Glomerular visceral epithelial cell (primary cell): ENCODE measurements around the gene INTS15.

Experiments used
- DNase-seq: peaks from one replicate; pipeline ENCODE4 v3.0.0-alpha.2; 2016; ENCODE audit errors: extremely low spot score

INTS15 gene

DNA sequence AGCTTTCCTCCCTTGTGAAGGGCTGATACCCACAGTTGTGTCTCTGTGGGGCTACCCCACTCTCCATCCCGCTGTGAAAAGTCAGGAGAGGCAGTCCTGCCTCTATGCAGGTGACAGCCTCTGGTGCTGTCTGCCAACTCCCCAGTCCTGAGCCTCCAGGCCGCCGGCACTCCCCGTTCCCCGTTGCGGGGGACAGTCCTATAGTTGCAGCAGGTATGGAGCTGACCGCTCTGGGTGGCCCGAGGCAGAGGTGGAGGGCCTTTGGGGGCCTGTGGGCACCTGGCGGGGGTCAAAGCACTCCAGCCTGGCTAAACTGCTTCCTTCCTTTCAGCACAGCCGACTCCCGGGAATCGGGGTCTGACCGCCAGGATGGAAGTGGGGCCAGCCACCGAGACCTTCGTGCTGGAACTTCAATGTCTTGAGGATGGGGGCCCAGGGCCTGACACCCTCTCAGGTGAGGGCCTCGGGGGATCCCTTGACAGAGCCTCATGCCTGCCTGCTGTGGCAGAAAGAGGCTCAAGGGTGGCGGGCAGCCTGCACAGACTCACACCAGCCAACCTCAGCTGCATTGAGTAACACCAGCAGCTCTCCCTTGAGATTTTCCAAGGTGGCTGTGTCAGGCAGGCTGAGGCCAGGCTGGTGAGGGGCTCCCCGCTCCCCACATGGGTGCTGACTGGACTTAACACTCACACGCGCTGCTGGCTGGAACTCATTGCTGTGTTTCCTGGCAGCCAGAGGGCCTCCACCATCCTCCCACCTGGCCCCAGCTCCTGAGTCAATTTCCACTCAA, 27.2 kb downstream of the INTS15 start:
- no peak for DNase-seq

DNA sequence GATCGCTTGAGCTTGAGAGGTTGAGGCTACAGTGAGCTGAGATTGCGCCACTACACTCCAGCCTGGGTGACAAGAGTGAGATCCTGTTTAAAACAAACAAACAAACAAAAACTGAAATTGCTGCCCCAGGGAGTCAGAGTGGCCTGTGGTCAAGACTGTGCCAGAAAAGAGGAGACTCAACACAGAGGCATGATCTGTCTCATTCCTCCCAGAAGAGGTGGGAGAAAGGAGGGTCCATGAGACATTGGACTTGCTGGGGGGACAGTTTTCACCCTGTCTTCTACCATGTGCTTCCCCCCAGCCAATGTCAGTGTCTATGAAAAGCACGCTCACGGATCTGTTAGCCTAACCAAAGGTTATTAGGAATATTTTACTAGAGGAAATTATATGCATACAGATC, 28.8 kb downstream of the INTS15 start:
- no peak for DNase-seq

DNA sequence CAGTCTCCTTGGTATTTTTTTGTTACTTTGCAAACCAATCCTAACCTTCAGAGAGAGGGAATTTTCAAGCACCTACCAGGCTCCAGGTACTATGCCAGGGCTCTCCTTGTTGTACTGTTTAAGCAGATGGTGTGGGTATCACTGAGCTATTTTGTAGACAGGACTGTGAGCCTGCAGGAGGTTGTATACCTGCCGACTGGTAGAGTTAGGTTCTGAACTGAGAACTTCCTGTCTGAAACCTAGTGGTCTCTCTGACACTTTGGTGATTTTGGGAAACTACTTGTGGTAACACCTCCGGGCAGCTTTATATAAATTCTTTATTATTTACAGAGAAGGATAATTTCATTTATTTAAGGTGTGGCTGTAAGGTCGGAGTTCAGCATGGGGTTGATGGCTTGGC, 30.1 kb downstream of the INTS15 start:
- no peak for DNase-seq

DNA sequence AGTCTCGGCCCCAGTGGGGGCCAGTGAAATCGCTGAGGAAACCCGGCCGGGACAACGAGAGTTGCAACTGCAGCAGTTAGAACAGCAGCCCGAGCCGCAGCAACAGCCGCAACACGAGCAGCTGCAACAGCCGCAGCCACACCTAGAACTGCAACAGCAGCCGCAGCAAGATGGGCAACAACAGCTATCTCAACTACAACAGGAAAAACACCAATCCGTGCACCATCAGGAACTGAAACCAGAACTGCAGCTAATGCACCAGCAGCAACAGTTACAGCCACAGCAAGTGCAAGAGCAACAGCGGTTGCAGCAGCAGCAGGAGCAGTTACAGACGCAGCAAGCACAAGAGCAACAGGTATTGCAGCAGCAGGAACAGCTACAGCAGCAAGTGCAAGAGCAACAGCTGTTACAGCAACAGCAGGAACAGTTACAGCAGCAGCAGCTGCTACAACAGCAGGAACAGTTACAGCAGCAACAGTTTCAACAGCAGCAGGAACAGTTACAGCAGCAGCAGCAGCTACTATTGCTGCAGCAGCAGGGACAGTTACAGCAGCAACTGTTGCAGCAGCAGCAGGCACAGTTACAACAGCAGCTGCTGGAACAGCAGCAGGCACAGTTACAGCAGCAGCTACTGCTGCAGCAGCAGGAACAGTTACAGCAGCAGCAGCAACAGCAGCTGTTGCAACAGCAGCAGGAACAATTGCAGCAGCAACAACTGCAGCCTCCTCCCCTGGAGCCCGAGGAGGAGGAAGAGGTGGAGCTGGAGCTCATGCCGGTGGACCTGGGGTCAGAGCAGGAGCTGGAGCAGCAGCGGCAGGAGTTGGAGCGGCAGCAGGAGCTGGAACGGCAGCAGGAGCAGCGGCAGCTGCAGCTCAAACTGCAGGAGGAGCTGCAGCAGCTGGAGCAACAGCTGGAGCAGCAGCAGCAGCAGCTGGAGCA, 31.6 kb downstream of the INTS15 start:
- no peak for DNase-seq

DNA sequence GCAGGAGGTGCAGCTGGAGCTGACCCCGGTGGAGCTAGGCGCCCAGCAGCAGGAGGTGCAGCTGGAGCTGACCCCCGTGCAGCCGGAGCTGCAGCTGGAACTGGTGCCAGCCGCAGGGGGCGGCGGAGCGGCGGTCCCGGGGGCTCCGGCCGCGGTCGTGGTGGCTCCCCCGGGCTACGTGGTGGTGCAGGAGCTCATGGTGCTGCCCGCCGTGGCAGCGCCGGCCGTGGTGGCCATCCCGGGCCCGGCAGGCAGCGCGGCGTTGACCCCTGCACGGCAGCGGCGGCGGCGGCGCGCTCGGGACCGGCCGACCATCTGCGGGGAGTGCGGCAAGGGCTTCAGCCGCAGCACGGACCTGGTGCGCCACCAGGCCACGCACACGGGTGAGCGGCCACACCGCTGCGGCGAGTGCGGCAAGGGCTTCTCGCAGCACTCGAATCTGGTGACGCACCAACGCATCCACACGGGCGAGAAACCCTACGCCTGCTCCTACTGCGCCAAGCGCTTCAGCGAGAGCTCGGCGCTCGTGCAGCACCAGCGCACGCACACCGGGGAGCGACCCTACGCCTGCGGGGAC, 32.4 kb downstream of the INTS15 start:
- no peak for DNase-seq

DNA sequence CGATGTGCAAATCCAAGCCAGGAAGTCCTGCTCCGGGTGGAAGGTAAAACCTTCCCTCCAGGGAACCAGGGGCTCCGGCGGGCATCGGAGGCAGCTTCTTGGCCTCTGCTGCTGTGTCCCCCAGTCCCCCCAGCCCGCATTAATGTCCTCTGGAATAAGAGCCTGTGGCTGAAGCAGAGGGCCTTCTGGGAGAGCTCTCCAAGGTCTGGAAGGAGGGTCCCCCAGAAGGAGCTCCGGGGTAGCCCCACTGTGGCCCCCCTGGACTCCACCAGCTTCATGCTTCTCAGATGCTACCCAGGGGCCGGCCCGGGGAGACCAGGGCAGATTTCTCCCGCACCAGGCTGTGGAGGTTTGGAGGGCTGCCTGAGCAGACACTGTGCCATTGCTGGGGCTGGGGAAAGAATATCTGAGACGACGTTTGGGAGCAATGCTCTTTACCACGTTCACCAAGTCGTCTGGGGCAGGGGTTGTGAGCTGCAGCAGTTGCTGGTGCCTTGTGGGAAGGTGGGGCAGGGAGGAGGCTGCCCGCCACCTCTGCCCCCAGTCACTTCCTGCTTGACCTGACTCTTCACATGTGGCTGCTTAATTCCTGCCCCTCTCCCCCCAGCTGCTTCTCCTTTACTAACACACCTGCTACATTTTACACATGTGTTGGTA, 33.9 kb downstream of the INTS15 start:
- DNase-seq: no peak

DNA sequence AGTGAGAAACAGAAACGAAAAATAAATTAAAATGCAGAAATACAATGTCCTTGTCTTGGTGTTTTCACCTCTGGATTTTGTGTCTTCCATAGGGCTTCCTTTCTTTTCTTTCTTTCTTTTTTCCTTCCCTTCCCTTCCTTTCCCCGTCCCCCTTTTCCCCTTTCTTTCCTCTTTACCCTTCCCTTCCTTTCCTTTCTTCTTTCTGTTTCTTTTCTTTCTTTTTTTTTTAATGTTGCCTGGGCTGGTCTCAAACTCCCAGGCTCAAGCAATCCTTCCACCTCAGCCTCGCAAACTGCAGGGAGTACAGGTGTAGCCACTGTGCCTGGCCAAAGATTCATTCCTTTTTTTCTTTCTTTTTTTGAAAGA, 34.4 kb downstream of the INTS15 start:
- no peak for DNase-seq

DNA sequence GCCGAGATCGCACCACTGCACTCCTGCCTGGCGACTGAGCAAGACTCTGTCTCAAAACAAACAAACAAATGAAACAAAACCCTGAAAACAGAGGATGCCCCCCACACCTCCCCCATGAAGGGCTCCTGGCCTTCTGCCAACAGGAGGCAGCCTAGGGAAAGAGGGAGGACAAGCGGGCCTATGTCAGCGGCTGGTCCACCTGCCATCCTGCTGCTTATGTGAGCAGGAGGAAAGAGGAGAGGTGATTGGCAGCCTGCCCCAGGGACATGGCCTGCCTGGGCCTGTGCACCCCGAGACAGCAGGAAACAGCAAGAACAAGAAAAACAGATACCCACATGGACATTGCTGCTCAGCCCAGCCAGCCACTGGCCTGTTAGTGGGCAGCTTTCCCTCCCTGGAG, 38.2 kb downstream of the INTS15 start:
- no peak for DNase-seq

DNA sequence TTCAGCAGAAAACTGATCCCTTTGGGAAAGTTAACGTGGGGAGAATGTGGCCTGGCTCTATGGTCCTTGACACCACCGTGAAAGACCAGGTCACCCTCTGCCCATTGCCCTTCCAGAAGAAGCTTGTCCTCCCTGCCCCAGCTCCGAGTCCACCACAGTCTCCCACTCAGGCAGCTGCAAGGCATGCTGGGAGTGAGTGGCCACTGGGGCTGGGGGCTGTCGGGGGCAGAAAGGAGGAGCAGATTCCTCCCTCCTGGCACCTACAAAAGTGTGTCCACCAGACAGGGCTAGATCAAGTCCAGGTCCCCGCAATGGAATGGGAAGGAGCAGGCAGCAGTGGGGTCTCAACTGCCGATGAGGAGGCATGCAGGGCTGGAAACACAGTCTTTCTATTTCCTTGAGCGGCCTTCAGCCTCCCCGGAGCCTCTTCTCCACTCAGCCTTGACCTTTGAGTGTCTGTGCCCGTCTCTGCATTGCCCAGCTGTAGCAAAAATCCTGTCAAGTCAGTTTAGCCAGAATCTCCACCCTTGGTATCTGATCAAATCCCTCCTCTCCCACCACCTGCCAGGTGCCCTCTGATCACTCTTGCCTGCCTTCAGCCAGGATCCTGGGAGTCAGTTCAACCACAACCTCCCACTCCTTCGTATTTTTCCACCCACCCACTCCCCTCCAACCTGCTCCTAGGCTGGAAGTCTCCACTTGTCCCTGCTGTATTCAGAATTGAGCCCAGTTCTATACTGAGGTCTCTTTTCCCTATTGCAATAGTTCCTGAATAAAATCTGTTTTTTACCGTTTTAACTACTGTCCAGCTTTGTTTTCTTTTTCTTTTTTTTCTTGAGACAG, 40.4 kb downstream of the INTS15 start:
- DNase-seq: no peak

DNA sequence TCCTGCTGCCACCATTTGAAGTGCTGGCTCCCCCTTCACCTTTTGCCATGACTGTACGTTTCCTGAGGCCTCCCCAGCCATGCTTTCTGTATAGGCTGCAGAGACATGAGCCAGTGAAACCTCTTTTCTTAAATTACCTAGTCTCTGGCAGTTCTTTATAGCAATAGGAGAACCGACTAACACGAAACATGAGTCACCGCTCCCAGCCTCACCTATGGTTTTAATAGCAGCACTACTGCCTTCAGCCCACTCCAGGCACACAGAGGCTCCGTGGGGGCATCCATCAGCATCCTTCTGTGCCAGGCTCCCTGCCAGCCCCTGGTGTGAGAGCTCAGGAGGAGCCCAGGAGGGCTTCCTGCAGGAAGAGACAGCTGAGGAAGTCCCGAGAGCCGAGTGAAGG, 41.8 kb downstream of the INTS15 start:
- no peak for DNase-seq

DNA sequence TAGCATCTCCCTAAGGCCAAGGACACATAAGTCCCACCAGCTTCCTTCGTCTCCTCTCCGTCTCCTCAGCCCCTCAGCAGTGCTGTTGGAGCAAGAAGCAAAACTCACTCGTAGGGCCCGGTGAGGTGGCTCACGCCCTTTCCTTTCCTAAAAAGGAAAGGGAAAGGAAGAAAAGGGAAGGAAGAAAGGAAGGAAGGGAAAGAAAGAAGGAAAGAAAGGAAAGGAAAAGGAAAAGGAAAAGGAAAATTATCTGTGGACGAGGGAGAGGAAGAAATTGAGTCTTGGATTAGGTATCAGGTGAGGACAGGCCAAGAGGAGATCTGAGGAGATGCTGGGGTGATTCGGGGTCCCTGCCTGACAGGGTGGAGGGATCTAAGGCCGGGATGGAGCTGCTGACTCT, 44.2 kb downstream of the INTS15 start:
- no peak for DNase-seq

DNA sequence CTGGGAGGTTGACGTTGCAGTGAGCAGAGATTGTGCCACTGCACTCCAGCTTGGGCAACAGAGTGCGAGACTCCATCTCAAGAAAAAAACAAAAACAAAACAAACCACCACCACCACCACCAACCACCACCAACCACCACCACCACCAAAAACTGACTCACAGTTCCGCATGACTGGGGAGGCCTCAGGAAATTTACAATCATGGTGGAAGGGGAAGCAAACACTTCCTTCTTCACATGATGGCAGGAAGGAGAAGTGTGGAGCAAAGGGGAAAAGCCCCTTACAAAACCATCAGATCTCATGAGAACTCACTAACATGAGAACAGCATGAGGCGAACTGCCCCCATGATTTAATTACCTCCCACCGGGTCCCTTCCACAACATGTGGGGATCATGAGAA, 45.1 kb downstream of the INTS15 start:
- DNase-seq: peak; percentile 38

DNA sequence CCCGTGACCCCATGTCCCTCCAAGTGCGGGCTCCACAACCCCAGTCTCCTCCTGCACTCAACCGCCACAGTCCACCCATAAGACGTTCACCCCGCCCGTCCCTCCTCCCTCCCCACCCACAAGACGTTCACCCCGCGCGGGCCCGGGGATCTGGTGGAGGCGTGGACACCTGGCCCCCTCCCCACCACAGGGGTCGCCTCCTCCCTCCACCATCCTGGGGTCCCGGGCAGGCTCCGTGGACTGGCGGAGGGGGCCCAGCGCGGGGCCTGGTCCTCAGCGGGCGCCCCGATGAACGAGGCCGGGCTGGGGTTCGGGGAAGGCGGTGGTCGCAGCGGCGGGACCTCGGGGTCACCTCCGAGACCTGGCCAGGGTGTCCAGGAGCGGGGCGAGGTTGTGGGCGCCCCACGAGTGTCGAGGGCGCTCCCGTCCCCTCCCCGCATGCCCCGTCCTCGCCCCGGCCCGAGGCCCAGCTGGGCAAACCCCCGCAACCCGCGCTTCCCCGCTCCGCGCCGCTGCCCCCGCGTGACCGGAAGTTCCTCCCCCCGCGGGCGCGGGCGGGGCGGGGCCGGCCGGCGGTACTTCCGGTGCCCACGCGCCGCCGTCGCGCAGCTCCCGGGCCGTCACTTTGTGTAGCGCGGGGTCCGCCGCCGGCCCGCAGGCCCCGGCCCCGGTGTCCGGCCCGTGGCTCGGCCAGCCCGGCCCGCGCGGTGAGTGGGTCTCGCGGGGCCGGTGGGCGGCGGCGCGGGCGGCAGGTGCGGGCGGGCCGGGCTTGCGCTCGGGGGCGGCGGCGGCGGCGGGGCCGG, 47.1 kb downstream of the INTS15 start, which contains the start of gene ZNF316:
Gene ZNF316 (plus strand): TSS at position 578 of the 803 bp plus-strand sequence. CDS start 5,092 bp downstream, outside the sequence.
- peak; percentile 57 for DNase-seq

DNA sequence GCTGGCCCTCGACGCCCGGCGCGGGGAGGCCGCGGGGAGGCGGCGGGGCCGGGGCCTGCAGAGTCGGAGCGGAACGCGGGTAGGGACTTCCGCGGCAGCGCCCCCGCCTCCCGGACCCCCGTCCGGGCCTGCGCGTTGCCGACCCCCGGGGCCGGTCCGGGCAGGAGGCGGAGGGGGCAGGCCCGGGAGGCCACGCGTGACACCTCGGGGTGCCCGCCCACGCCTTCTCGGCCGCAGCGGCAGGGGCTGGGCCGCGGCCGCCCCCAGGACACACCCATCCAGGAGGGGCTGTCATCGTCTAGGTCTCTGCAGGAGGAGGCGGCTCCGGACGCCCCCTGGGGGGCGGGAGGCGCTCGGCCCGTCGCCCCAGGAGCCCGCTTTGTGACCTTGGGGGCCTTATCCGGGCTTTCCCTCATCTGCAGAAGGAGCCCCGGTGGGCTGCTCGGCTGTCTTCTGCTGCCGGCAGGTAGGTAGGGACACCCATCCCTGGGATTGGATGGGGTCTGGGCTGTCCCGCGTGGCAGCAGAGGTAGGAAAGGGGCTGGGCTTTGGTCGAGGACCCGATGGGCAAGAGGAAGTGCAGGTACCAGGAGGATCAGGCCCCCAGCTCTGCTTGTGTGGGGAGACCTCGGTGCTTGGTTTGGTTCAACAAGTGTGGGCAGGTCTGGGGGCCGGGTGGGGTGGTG, 47.9 kb downstream of the INTS15 start:
- DNase-seq: peak; percentile 46

DNA sequence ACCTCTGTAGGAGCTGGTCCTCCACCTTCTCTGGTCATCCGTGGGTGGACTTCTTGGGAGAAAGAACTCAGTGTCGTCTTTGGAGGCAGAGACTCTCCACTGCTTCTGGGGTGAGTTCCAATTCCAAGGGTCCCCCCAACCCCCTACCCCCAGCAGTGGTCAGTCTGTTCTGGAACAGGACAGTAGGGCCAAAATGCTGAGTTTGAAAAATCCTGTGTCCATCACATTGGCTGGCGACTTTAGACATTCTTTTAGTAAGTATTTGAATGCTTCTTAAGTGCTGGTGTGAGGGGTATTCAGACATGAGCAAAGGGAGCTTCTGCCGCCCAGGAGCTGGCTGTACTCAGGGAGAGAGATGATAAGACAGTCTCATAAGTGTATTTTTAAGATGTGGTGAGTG, 49.2 kb downstream of the INTS15 start:
- no peak for DNase-seq

DNA sequence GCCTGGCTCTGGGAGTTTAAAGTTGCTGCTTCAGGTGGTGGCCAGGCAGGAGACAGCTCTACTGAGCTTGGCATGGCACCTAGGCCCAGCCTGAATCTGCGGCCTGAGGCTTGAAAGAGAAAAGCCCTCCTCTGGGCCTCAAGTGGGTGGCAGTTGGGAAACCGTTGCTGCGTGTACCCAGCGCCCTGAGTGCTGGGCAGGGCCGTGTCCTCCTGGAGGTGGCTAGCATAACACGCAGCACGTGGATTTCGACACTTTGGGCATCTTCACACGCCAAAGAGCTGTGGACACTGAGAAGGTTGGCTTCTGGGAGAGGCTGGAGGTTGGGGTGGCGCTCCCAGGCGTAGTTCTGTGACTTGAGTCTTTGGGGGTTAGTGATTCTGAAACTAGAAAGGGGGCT, 49.8 kb downstream of the INTS15 start:
- DNase-seq: no peak

DNA sequence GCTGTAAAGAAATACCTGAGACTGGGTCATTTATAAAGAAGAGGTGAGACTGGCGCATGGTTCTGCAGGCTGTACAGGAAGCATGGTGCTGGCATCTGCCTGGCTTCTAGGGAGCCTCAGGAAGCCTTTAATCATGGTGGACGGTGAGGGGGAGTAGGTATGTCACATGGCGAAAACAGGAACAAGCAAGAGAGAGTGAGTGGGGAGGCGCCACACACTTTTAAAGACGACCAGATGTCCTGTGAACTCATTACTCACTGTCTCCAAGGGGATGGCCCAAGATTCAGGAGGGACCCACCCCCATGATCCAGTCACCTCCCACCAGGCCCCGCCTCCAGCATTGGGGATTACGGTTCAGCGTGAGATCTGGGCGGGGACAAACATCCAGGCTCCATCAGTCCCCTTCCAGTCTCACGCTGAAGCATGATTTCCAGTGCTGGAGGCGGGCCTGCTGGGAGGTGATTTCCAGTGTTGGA, 50.5 kb downstream of the INTS15 start:
- no peak for DNase-seq

DNA sequence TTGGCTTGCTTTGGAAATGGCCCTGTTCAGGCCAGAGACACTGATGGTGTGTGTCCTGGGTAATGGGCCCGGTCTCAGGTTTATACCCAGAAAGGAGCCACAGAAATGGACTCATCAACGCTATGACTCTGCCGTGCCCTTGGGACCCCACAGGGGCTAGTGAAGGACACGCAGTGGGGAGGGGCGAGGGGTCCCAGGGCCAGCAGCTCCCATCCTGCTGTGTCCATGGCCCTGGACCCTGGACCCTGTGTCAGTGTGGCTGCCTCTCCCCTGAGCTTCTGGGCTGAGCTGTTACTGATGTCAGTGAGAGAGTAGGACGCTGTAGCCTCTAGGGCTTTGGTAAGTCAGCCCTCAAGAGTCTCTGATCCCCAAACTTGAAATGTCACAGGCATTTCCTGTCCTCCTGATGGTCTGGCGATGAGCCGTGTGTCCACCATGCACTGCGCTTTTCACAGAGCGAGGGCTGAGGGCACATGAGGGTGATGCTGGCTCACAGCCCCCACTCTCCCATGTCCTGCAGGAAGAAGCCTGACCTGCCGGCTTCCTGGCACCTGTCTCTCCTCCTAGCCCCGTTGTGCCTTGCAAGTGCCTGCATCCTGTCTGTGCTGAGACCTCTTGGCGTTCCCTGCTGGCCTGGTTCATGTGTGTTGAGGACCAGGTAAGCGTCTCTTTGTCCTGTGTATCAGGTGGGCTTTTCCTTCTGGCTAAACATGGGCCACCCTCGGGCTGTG, 51.6 kb downstream of the INTS15 start:
- no peak for DNase-seq
